SK-N-SH (cell line): ENCODE results near the gene HEMK1. TPM values are rescaled to one million over a fixed set of nuclear protein-coding genes. Genes with fewer than 3 reads are reported as not detected.

ENCODE experiments used
- CTCF ChIA-PET: fragments of 300-600, 350-600 bp; formaldehyde crosslinking; extraction: SDS; loops from one replicate; lab custom pipeline; 2021; lab: Yijun Ruan, JAX
- POLR2A ChIA-PET: fragments of 350-600 bp; sonication (Branson Sonifier 250); formaldehyde crosslinking; extraction: SDS; loops from one replicate; lab custom pipeline; 2020; ENCODE audit warnings: antibody characterized with exemption, inconsistent platforms; lab: Yijun Ruan, JAX
- DNase-seq: peaks from one replicate; pipeline ENCODE4 v3.0.0; 2012
- H2AFZ ChIP-seq: fragments of 200-600 bp; sonication (generic); 2 replicates; pipeline ENCODE4 v1.8.1; 2016; ENCODE audit warnings: antibody characterized with exemption, mild to moderate bottlenecking, low read depth
- H3F3A ChIP-seq: fragments of 200-600 bp; sonication (generic); replicated peaks from 2 replicates; pipeline ENCODE3; 2016; ENCODE audit warnings: antibody characterized with exemption, mild to moderate bottlenecking; ENCODE audit not compliant: insufficient read depth
- H3K27ac ChIP-seq, 2 experiments: fragments of 200-500 bp in 1 of 2; fragments of 200-600 bp in 1 of 2; sonication (Bioruptor generic) in 1 of 2; sonication (generic), shearing (Covaris generic) in 1 of 2; 2 replicates each; pipeline versions ENCODE4 v1.5.1 to v1.6.1; 2014 to 2016; ENCODE audit warnings: low read depth in 2 of 2, inconsistent platforms in 1 of 2, low read length in 1 of 2, mild to moderate bottlenecking in 1 of 2, mixed read lengths in 1 of 2
- H3K27me3 ChIP-seq: fragments of 200-600 bp; sonication (generic), shearing (Covaris generic); 2 replicates; pipeline ENCODE4 v1.6.1; 2016; ENCODE audit warnings: mixed run types; ENCODE audit not compliant: insufficient read depth
- H3K36me3 ChIP-seq, 2 experiments: fragments of 200-500 bp in 1 of 2; fragments of 200-600 bp in 1 of 2; sonication (Bioruptor generic) in 1 of 2; sonication (generic) in 1 of 2; replicated peaks in 1 of 2; 2 replicates each; pipeline versions ENCODE3 to v1.5.1; 2014 to 2016; ENCODE audit warnings: low read length in 1 of 2, mild to moderate bottlenecking in 1 of 2; ENCODE audit not compliant: insufficient read depth in 2 of 2, control insufficient read depth in 1 of 2
- H3K4me1 ChIP-seq, 2 experiments: fragments of 200-500 bp in 1 of 2; fragments of 200-600 bp in 1 of 2; sonication (Bioruptor generic) in 1 of 2; sonication (generic), shearing (Covaris generic) in 1 of 2; 2 replicates each; pipeline versions ENCODE4 v1.5.1 to v1.6.1; 2014 to 2016; ENCODE audit warnings: low read depth in 1 of 2, low read length in 1 of 2, mixed run types in 1 of 2; ENCODE audit not compliant: insufficient read depth in 2 of 2, control insufficient read depth in 1 of 2
- H3K4me2 ChIP-seq: fragments of 200-600 bp; sonication (generic), shearing (Covaris generic); 2 replicates; pipeline ENCODE4 v1.6.1; 2017; ENCODE audit warnings: mixed run types
- H3K4me3 ChIP-seq, 2 experiments: fragments of 200-500 bp in 1 of 2; fragments of 200-600 bp in 1 of 2; sonication (Bioruptor generic) in 1 of 2; sonication (generic), shearing (Covaris generic) in 1 of 2; 2 replicates each; pipeline versions ENCODE4 v1.5.1 to v1.8.1; 2014 to 2016; ENCODE audit warnings: low read depth in 2 of 2, inconsistent platforms in 1 of 2, low read length in 1 of 2, mild to moderate bottlenecking in 1 of 2, mixed read lengths in 1 of 2, moderate library complexity in 1 of 2
- H3K79me2 ChIP-seq: fragments of 200-600 bp; sonication (generic); 2 replicates; pipeline ENCODE4 v1.8.1; 2017; ENCODE audit warnings: mild to moderate bottlenecking; ENCODE audit not compliant: insufficient read depth
- H3K9ac ChIP-seq: fragments of 200-600 bp; sonication (generic); 2 replicates; pipeline ENCODE4 v1.6.1; 2017; ENCODE audit warnings: mixed run types
- H3K9me2 ChIP-seq: fragments of 200-600 bp; sonication (generic); 2 replicates; pipeline ENCODE4 v1.6.1; 2017; ENCODE audit warnings: mixed run types
- H3K9me3 ChIP-seq: fragments of 200-600 bp; sonication (generic); 2 replicates; pipeline ENCODE4 v1.6.1; 2017; ENCODE audit warnings: mixed run types, mild to moderate bottlenecking, moderate library complexity
- H4K20me1 ChIP-seq: fragments of 200-600 bp; sonication (generic); 2 replicates; pipeline ENCODE4 v1.6.1; 2017; ENCODE audit warnings: mild to moderate bottlenecking, mixed run types; ENCODE audit not compliant: insufficient read depth
- ELF1 ChIP-seq: IDR thresholded peaks from 2 replicates; pipeline ENCODE4 v1.4.0; 2012
- FOSL2 ChIP-seq: IDR thresholded peaks from 2 replicates; pipeline ENCODE4 v1.4.0; 2012; ENCODE audit warnings: low read depth, mild to moderate bottlenecking, moderate library complexity, borderline replicate concordance
- FOXJ3 ChIP-seq: sonication (generic); formaldehyde crosslinking; IDR thresholded peaks from 2 replicates; pipeline ENCODE4 v1.5.1; 2020; ENCODE audit warnings: mild to moderate bottlenecking, missing genetic modification reagents
- FOXM1 ChIP-seq: IDR thresholded peaks from 2 replicates; pipeline ENCODE4 v1.4.0; 2012; ENCODE audit warnings: low read depth, mild to moderate bottlenecking
- GABPA ChIP-seq: IDR thresholded peaks from 2 replicates; pipeline ENCODE4 v1.4.0; 2012; ENCODE audit warnings: low read depth, mild to moderate bottlenecking
- GATA2 ChIP-seq: sonication (generic); formaldehyde crosslinking; IDR thresholded peaks from 2 replicates; pipeline ENCODE4 v1.5.0; 2020; ENCODE audit warnings: mild to moderate bottlenecking, missing genetic modification reagents
- MEF2A ChIP-seq: IDR thresholded peaks from 2 replicates; pipeline ENCODE4 v1.4.0; 2012; ENCODE audit warnings: low read depth, borderline replicate concordance
- MXI1 ChIP-seq: IDR thresholded peaks from 2 replicates; pipeline ENCODE4 v1.6.1; 2012; ENCODE audit warnings: mild to moderate bottlenecking, low read depth, low read length, improper control_type of control experiment
- NFIC ChIP-seq: IDR thresholded peaks from 2 replicates; pipeline ENCODE4 v1.4.0; 2012; ENCODE audit warnings: borderline replicate concordance
- RAD21 ChIP-seq: IDR thresholded peaks from 2 replicates; pipeline ENCODE4 v1.6.1; 2012; ENCODE audit warnings: mild to moderate bottlenecking, low read length
- REST ChIP-seq: IDR thresholded peaks from 2 replicates; pipeline ENCODE4 v1.6.1; 2012; ENCODE audit warnings: mild to moderate bottlenecking, low read depth, low read length, moderate library complexity
- RFX5 ChIP-seq: IDR thresholded peaks from 2 replicates; pipeline ENCODE4 v1.6.1; 2012; ENCODE audit warnings: mild to moderate bottlenecking, improper control_type of control experiment, low read length
- SIN3A ChIP-seq: IDR thresholded peaks from 2 replicates; pipeline ENCODE4 v1.6.1; 2012; ENCODE audit warnings: low read depth, mild to moderate bottlenecking, low read length, moderate library complexity, borderline replicate concordance
- SMC3 ChIP-seq: IDR thresholded peaks from 2 replicates; pipeline ENCODE4 v1.6.1; 2012; ENCODE audit warnings: low read depth, low read length, improper control_type of control experiment
- TAF1 ChIP-seq: IDR thresholded peaks from 2 replicates; pipeline ENCODE4 v1.6.1; 2012; ENCODE audit warnings: low read depth, mild to moderate bottlenecking, low read length, moderate library complexity, borderline replicate concordance
- TEAD4 ChIP-seq: IDR thresholded peaks from 2 replicates; pipeline ENCODE4 v1.4.0; 2012; ENCODE audit warnings: mild to moderate bottlenecking, borderline replicate concordance; ENCODE audit not compliant: insufficient read depth
- WGBS: methylation state at CpG from one replicate; pipeline ENCODE4 v1.1.6; 2017; ENCODE audit warnings: low lambda C conversion rate; 5-methylcytosine and 5-hydroxymethylcytosine counted together
- polyA plus RNA-seq, 3 experiments: library from polyadenylated mRNA; depleted of rRNA; stranded (reverse); fragments of >200 nt; gene quantifications; 2 replicates each; pipeline ENCODE4 v1.2.3, GENCODE V29; 2012
- TF ChIP-seq, protein P1 (sequence below): IDR thresholded peaks from 2 replicates; pipeline ENCODE4; 2012
- TF ChIP-seq, protein P2 (sequence below): IDR thresholded peaks from 2 replicates; pipeline ENCODE4 v1.4.0; 2012; ENCODE audit warnings: low read depth
- TF ChIP-seq, protein P3 (sequence below): fragments of 150-350 bp; IDR thresholded peaks from 2 replicates; pipeline ENCODE4 v1.6.1; 2017; ENCODE audit warnings: antibody characterized with exemption, low read length, low read depth, borderline replicate concordance
- TF ChIP-seq, protein P4 (sequence below): IDR thresholded peaks from 2 replicates; pipeline ENCODE4 v1.4.0; 2012; ENCODE audit warnings: low read depth, borderline replicate concordance

The HEMK1 gene
- polyA plus RNA-seq, 1 of the 3 experiments (the other 2 are of a cell fraction) = 15.4 TPM

DNA sequence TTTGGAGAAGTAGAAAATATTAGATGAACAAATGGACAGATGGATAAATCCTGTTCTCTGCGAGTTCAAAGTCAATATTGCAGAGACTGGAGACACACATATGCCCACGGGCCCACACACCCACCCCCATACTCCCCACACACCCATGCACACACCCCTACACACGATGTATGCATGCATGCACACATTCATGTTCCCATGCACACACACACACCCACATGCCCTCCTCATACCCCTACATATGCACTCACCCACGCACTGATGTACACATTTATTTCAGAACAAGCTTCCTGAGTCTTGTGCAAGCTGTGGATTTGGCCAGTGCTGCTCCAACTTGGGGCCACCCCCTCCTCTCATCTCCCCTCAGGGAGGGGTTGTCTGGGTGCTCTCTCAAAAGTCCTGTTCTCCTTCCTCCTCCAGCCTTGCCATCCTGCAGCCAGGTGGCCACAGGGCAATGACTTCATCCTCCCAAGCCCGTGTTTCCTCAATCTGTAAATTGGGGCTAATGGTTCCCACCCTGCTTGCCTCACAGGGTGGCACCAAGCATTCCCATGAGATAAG is 64.0 kb downstream of the HEMK1 start:
- H3K27me3 ChIP-seq = no peaks in the 10 kb centered on the region
- H3K9ac ChIP-seq = no peak overlapping the region
- H3K27ac ChIP-seq = no peak overlapping the region
- H3K79me2 ChIP-seq = no peaks in the 10 kb centered on the region; the same call in 1 of the 2 replicates
- no peak overlapping the region for H2AFZ ChIP-seq
- POLR2A ChIA-PET = interaction anchor here (0.5 kb wide), 1 partner anchor 700 kb away, joined by 6 read pairs; no protein-coding TSS in a partner anchor
- 78% methylated on average over 5 of the region's 5 CpGs for WGBS
- no peaks in the 10 kb centered on the region for H3F3A ChIP-seq
- no peaks in the 10 kb centered on the region for H3K36me3 ChIP-seq
- no peaks in the 10 kb centered on the region for H3K9me2 ChIP-seq
- H3K4me1 ChIP-seq = peaks cover 0 to 34% of the 10 kb centered on the region in 2 experiments; a peak in 2 of 4 replicates
- no peak overlapping the region for H3K4me2 ChIP-seq
- H3K4me3 ChIP-seq = no peak overlapping the region
- CTCF ChIA-PET = interaction anchor here (0.6 to 14.3 kb wide), 8 partner anchors 10 to 751 kb away, joined by 3 to 162 read pairs (median 4); partner anchors contain the start of gene MAPKAPK3
- no peaks in the 10 kb centered on the region for H4K20me1 ChIP-seq
- H3K9me3 ChIP-seq = no peaks in the 10 kb centered on the region
- no peak for TF ChIP-seq REST
- TF ChIP-seq, protein P1, sequence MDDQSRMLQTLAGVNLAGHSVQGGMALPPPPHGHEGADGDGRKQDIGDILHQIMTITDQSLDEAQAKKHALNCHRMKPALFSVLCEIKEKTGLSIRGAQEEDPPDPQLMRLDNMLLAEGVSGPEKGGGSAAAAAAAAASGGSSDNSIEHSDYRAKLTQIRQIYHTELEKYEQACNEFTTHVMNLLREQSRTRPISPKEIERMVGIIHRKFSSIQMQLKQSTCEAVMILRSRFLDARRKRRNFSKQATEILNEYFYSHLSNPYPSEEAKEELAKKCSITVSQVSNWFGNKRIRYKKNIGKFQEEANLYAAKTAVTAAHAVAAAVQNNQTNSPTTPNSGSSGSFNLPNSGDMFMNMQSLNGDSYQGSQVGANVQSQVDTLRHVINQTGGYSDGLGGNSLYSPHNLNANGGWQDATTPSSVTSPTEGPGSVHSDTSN = no peak
- TF ChIP-seq, protein P2, sequence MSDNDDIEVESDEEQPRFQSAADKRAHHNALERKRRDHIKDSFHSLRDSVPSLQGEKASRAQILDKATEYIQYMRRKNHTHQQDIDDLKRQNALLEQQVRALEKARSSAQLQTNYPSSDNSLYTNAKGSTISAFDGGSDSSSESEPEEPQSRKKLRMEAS = no peak
- TF ChIP-seq, protein P3, sequence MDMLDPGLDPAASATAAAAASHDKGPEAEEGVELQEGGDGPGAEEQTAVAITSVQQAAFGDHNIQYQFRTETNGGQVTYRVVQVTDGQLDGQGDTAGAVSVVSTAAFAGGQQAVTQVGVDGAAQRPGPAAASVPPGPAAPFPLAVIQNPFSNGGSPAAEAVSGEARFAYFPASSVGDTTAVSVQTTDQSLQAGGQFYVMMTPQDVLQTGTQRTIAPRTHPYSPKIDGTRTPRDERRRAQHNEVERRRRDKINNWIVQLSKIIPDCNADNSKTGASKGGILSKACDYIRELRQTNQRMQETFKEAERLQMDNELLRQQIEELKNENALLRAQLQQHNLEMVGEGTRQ = no peak
- TF ChIP-seq GABPA = no peak
- no peak for TF ChIP-seq MEF2A
- TF ChIP-seq SIN3A = no peak
- TF ChIP-seq, protein P4, sequence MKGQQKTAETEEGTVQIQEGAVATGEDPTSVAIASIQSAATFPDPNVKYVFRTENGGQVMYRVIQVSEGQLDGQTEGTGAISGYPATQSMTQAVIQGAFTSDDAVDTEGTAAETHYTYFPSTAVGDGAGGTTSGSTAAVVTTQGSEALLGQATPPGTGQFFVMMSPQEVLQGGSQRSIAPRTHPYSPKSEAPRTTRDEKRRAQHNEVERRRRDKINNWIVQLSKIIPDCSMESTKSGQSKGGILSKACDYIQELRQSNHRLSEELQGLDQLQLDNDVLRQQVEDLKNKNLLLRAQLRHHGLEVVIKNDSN = no peak
- no peak for TF ChIP-seq FOXJ3 (CRISPR knock-in tag)
- no peak for TF ChIP-seq TEAD4
- no peak for TF ChIP-seq FOXM1
- no peak for TF ChIP-seq RAD21
- TF ChIP-seq TAF1 = no peak
- TF ChIP-seq NFIC = no peak
- TF ChIP-seq FOSL2 = no peak
- no peak for TF ChIP-seq ELF1
- TF ChIP-seq SMC3 = no peak
- no peak for TF ChIP-seq RFX5
- no peak for TF ChIP-seq MXI1
- no peak for TF ChIP-seq GATA2 (CRISPR knock-in tag)
- no peak for DNase-seq
